MM.1S (cell line): ENCODE data around the gene GPC3.

Experiments used
- DNase-seq: peaks from one replicate; pipeline ENCODE4 v3.0.0-alpha.2; 2015
- H2AFZ ChIP-seq: fragments of 300-600 bp; sonication (generic); 2 replicates; pipeline ENCODE4 v1.6.0; 2016; ENCODE audit warnings: antibody characterized with exemption, low read length
- H3F3A ChIP-seq: fragments of 300-600 bp; sonication (generic); 2 replicates; pipeline ENCODE4 v1.6.1; 2016; ENCODE audit warnings: mild to moderate bottlenecking, antibody characterized with exemption, low read length, moderate library complexity, mixed read lengths; ENCODE audit not compliant: insufficient read depth
- H3K27ac ChIP-seq: fragments of 300-600 bp; sonication (generic); 2 replicates; pipeline ENCODE4 v1.5.1; 2016; ENCODE audit warnings: mild to moderate bottlenecking, low read length
- H3K27me3 ChIP-seq: fragments of 300-600 bp; sonication (generic); replicated peaks from 2 replicates; pipeline ENCODE4 v1.6.0; 2016; ENCODE audit warnings: low read length; ENCODE audit not compliant: insufficient read depth
- H3K36me3 ChIP-seq: fragments of 300-600 bp; sonication (generic); replicated peaks from 2 replicates; pipeline ENCODE4 v1.6.1; 2016; ENCODE audit warnings: mild to moderate bottlenecking, low read length, mixed read lengths; ENCODE audit not compliant: insufficient read depth
- H3K4me1 ChIP-seq: fragments of 300-600 bp; sonication (generic); 2 replicates; pipeline ENCODE4 v1.6.1; 2016; ENCODE audit warnings: low read length, mixed read lengths
- H3K4me2 ChIP-seq: fragments of 300-600 bp; sonication (generic); 2 replicates; pipeline ENCODE4 v1.6.0; 2016; ENCODE audit warnings: low read depth, low read length
- H3K4me3 ChIP-seq: fragments of 300-600 bp; sonication (generic); 2 replicates; pipeline ENCODE4 v1.5.1; 2016; ENCODE audit warnings: low read length, mixed read lengths
- H3K79me2 ChIP-seq: fragments of 300-600 bp; sonication (generic); 2 replicates; pipeline ENCODE4 v1.6.1; 2016; ENCODE audit warnings: mixed run types, low read length, mixed read lengths
- H3K9ac ChIP-seq: fragments of 300-600 bp; sonication (generic); 2 replicates; pipeline ENCODE4 v1.6.1; 2016; ENCODE audit warnings: low read length, mixed read lengths
- H3K9me2 ChIP-seq: fragments of 300-600 bp; sonication (generic); replicated peaks from 2 replicates; pipeline ENCODE4 v1.6.1; 2016; ENCODE audit warnings: mild to moderate bottlenecking, low read length, mixed read lengths; ENCODE audit not compliant: insufficient read depth
- H3K9me3 ChIP-seq: fragments of 300-600 bp; sonication (generic); replicated peaks from 2 replicates; pipeline ENCODE4 v1.6.1; 2016; ENCODE audit warnings: mild to moderate bottlenecking, low read length, mixed read lengths; ENCODE audit not compliant: insufficient read depth
- H4K20me1 ChIP-seq: fragments of 300-600 bp; sonication (generic); 2 replicates; pipeline ENCODE4 v1.6.1; 2016; ENCODE audit warnings: mild to moderate bottlenecking, low read length, moderate library complexity, mixed read lengths; ENCODE audit not compliant: insufficient read depth
- EZH2 ChIP-seq: fragments of 300-600 bp; sonication (generic); optimal IDR thresholded peaks from 2 replicates; pipeline ENCODE3; 2017; ENCODE audit warnings: low read depth, mild to moderate bottlenecking, antibody characterized with exemption, low read length, mixed read lengths
- EZH2phosphoT487 ChIP-seq: fragments of 300-600 bp; sonication (generic); IDR thresholded peaks from 2 replicates; pipeline ENCODE4 v1.6.1; 2018; ENCODE audit warnings: antibody characterized with exemption, low read length
- TF ChIP-seq, protein P1 (sequence below): fragments of 300-600 bp; sonication (generic); IDR thresholded peaks from 2 replicates; pipeline ENCODE4 v1.5.1; 2016; ENCODE audit warnings: antibody characterized with exemption, low read length, mixed read lengths

GPC3 gene

DNA sequence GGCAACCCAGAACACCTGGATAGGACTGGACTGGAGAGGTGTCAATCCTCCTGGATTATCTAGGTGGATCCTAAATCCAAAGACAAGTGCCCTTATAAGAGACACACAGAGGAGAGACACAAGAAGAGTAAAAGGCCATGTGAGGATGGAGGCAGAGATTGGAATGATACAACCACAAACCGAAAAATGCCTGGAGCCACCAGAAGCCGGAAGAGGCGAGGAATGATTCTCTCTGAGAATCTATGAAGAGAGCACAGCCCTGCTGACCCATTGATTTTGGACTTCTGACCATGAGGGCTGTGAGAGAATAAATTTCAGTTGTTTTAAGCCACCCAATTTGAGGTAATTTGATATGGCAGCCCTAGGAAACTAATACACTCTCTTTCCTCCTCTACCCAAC lies 20.1 kb downstream of the GPC3 start:
- H3K36me3 ChIP-seq = no peaks in the 10 kb centered on the region
- H3K9me2 ChIP-seq = no peaks in the 10 kb centered on the region
- H4K20me1 ChIP-seq = no peaks in the 10 kb centered on the region
- no peak overlapping the region for H3K4me2 ChIP-seq
- no peaks in the 10 kb centered on the region for H3K9me3 ChIP-seq
- no peak overlapping the region for H3K9ac ChIP-seq
- no peaks in the 10 kb centered on the region for H3K27me3 ChIP-seq
- no peak overlapping the region for H3K4me3 ChIP-seq
- no peaks in the 10 kb centered on the region for H3K4me1 ChIP-seq
- H2AFZ ChIP-seq = no peak overlapping the region
- TF ChIP-seq, protein P1, sequence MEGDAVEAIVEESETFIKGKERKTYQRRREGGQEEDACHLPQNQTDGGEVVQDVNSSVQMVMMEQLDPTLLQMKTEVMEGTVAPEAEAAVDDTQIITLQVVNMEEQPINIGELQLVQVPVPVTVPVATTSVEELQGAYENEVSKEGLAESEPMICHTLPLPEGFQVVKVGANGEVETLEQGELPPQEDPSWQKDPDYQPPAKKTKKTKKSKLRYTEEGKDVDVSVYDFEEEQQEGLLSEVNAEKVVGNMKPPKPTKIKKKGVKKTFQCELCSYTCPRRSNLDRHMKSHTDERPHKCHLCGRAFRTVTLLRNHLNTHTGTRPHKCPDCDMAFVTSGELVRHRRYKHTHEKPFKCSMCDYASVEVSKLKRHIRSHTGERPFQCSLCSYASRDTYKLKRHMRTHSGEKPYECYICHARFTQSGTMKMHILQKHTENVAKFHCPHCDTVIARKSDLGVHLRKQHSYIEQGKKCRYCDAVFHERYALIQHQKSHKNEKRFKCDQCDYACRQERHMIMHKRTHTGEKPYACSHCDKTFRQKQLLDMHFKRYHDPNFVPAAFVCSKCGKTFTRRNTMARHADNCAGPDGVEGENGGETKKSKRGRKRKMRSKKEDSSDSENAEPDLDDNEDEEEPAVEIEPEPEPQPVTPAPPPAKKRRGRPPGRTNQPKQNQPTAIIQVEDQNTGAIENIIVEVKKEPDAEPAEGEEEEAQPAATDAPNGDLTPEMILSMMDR = no peak
- TF ChIP-seq EZH2phosphoT487 = no peak
- no peak for TF ChIP-seq EZH2
- no peaks in the 10 kb centered on the region for H3K79me2 ChIP-seq
- H3K27ac ChIP-seq = no peak overlapping the region
- DNase-seq = no peak
- no peaks in the 10 kb centered on the region for H3F3A ChIP-seq

- H3K4me1 ChIP-seq = no peaks in the 10 kb centered on the region
- no peak overlapping the region for H3K9ac ChIP-seq
- H4K20me1 ChIP-seq = no peaks in the 10 kb centered on the region
- no peak overlapping the region for H3K4me3 ChIP-seq
- DNase-seq = no peak
- no peak overlapping the region for H2AFZ ChIP-seq
- no peaks in the 10 kb centered on the region for H3F3A ChIP-seq
- no peaks in the 10 kb centered on the region for H3K79me2 ChIP-seq
- TF ChIP-seq EZH2phosphoT487 = no peak
- TF ChIP-seq, protein P1 = no peak
- H3K27ac ChIP-seq = no peak overlapping the region
- H3K9me2 ChIP-seq = no peaks in the 10 kb centered on the region
- H3K27me3 ChIP-seq = no peaks in the 10 kb centered on the region
- H3K4me2 ChIP-seq = no peak overlapping the region
- no peaks in the 10 kb centered on the region for H3K9me3 ChIP-seq
- no peaks in the 10 kb centered on the region for H3K36me3 ChIP-seq
Measured at GRCh38 chrX:133961046-133961445, 24.3 kb downstream of the GPC3 start.

- no peaks in the 10 kb centered on the region for H3K79me2 ChIP-seq
- H3K9me3 ChIP-seq = no peaks in the 10 kb centered on the region
- H2AFZ ChIP-seq = no peak overlapping the region
- H3K4me3 ChIP-seq = no peak overlapping the region
- H3K9ac ChIP-seq = no peak overlapping the region
- DNase-seq = no peak
- H3K4me2 ChIP-seq = no peak overlapping the region
- H3K36me3 ChIP-seq = no peaks in the 10 kb centered on the region
- no peaks in the 10 kb centered on the region for H3K9me2 ChIP-seq
- no peaks in the 10 kb centered on the region for H3F3A ChIP-seq
- no peaks in the 10 kb centered on the region for H3K4me1 ChIP-seq
- no peaks in the 10 kb centered on the region for H4K20me1 ChIP-seq
- H3K27ac ChIP-seq = no peak overlapping the region
- H3K27me3 ChIP-seq = no peaks in the 10 kb centered on the region
- TF ChIP-seq, protein P1 = no peak
- TF ChIP-seq EZH2 (no peak), EZH2phosphoT487 (no peak)
Measured at GRCh38 chrX:133959972-133960371, 25.4 kb downstream of the GPC3 start.
